ENCODE data around the gene SEPTIN8. TPM values are rescaled to one million over a fixed set of nuclear protein-coding genes. Genes with fewer than 3 reads are reported as not detected.

SEPTIN8 gene
- total and polyA plus RNA-seq, 2 of the 13 experiments (the other 11 are each of a cell fraction or from before 2014, with no cell fraction given): 41.4 to 49.9 TPM

DNA sequence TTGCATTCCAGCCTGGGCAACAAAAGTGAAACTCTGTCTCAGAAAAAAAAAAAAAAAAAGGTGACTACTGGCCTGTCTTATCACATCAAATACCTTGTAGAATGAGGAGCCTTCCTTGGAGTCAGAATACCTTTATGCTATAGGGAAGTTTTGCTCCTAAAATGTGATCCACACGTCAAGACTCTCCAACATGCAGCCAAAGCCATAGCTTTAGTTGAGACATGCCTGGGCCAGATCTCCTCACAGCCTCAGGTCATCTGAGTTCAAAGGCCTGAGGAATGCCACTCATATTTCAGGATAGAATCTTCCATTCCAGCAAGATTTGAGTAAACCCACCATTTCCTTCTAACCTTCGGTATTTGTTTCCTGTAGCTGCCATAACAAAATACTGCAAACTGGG, 22.4 kb upstream of the SEPTIN8 start:
- BruUV-seq (replicated peaks): no TSS peak
- peaks cover 37% of the 10 kb centered on the region for H3K4me1 ChIP-seq (ENCODE audit: insufficient read depth, low read length)
- DNase-seq (ENCODE audit: low spot score) (no peak), ATAC-seq (no peak), FAIRE-seq (no peak)
- H3K4me2 ChIP-seq (ENCODE audit: low read depth, low read length): no peak overlapping the region
- CTCF ChIA-PET (ENCODE audit: low intra/inter-chr PET ratio, low total read pairs): no interaction called here
- H3K27ac ChIP-seq (ENCODE audit: extremely low read length, insufficient read depth, low read length): no peak overlapping the region
- in situ Hi-C loops (cut with HindIII; ENCODE audit: extremely low pct_ligation_motif_present, low pct_unique_long_range_greater_than_20kb) (no loop called here), intact Hi-C loops (cut with micrococcal nuclease; ENCODE audit: unreplicated experiment) (no loop called here)
- H2AFZ ChIP-seq (ENCODE audit: low read length): no peak overlapping the region
- peaks cover 9% of the 10 kb centered on the region for H3K79me2 ChIP-seq (ENCODE audit: insufficient read depth, low read length)
- TF ChIP-seq ZNF33B (CRISPR knock-in tag; IDR thresholded peaks at IDR 0.05) (no peak), ZFP37 (CRISPR knock-in tag; IDR thresholded peaks at IDR 0.05; ENCODE audit: borderline replicate concordance) (no peak), JUNB (CRISPR knock-in tag; IDR thresholded peaks at IDR 0.05; ENCODE audit: borderline replicate concordance) (no peak), ZKSCAN5 (CRISPR knock-in tag; IDR thresholded peaks at IDR 0.05) (no peak), MTA3 (CRISPR knock-in tag; IDR thresholded peaks at IDR 0.05) (no peak), ZSCAN20 (CRISPR knock-in tag; IDR thresholded peaks at IDR 0.05; ENCODE audit: borderline replicate concordance) (no peak), NFE2L1 (CRISPR knock-in tag; IDR thresholded peaks at IDR 0.05; ENCODE audit: borderline replicate concordance) (no peak), FOXP1 (IDR thresholded peaks at IDR 0.05) (no peak), FOXP1 (CRISPR knock-in tag; IDR thresholded peaks at IDR 0.05) (no peak), RFXAP (CRISPR knock-in tag; IDR thresholded peaks at IDR 0.05; ENCODE audit: borderline replicate concordance) (no peak), HDAC2 (CRISPR knock-in tag; IDR thresholded peaks at IDR 0.05) (no peak), CEBPB (IDR thresholded peaks at IDR 0.05; ENCODE audit: borderline replicate concordance, low read depth, low read length) (no peak)
- TF ChIP-seq, protein P1, sequence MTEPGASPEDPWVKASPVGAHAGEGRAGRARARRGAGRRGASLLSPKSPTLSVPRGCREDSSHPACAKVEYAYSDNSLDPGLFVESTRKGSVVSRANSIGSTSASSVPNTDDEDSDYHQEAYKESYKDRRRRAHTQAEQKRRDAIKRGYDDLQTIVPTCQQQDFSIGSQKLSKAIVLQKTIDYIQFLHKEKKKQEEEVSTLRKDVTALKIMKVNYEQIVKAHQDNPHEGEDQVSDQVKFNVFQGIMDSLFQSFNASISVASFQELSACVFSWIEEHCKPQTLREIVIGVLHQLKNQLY (CRISPR knock-in tag; IDR thresholded peaks at IDR 0.05): no peak
- TF ChIP-seq, protein P2, sequence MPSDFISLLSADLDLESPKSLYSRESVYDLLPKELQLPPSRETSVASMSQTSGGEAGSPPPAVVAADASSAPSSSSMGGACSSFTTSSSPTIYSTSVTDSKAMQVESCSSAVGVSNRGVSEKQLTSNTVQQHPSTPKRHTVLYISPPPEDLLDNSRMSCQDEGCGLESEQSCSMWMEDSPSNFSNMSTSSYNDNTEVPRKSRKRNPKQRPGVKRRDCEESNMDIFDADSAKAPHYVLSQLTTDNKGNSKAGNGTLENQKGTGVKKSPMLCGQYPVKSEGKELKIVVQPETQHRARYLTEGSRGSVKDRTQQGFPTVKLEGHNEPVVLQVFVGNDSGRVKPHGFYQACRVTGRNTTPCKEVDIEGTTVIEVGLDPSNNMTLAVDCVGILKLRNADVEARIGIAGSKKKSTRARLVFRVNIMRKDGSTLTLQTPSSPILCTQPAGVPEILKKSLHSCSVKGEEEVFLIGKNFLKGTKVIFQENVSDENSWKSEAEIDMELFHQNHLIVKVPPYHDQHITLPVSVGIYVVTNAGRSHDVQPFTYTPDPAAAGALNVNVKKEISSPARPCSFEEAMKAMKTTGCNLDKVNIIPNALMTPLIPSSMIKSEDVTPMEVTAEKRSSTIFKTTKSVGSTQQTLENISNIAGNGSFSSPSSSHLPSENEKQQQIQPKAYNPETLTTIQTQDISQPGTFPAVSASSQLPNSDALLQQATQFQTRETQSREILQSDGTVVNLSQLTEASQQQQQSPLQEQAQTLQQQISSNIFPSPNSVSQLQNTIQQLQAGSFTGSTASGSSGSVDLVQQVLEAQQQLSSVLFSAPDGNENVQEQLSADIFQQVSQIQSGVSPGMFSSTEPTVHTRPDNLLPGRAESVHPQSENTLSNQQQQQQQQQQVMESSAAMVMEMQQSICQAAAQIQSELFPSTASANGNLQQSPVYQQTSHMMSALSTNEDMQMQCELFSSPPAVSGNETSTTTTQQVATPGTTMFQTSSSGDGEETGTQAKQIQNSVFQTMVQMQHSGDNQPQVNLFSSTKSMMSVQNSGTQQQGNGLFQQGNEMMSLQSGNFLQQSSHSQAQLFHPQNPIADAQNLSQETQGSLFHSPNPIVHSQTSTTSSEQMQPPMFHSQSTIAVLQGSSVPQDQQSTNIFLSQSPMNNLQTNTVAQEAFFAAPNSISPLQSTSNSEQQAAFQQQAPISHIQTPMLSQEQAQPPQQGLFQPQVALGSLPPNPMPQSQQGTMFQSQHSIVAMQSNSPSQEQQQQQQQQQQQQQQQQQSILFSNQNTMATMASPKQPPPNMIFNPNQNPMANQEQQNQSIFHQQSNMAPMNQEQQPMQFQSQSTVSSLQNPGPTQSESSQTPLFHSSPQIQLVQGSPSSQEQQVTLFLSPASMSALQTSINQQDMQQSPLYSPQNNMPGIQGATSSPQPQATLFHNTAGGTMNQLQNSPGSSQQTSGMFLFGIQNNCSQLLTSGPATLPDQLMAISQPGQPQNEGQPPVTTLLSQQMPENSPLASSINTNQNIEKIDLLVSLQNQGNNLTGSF (CRISPR knock-in tag; IDR thresholded peaks at IDR 0.05): no peak
- TF ChIP-seq, protein P3, sequence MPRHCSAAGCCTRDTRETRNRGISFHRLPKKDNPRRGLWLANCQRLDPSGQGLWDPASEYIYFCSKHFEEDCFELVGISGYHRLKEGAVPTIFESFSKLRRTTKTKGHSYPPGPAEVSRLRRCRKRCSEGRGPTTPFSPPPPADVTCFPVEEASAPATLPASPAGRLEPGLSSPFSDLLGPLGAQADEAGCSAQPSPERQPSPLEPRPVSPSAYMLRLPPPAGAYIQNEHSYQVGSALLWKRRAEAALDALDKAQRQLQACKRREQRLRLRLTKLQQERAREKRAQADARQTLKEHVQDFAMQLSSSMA (CRISPR knock-in tag; IDR thresholded peaks at IDR 0.05): no peak
- 93% methylated on average over 2 of the region's 2 CpGs for WGBS (ENCODE audit: low lambda C conversion rate)
- H3K4me3 ChIP-seq (replicated peaks in 1 of 3; ENCODE audit: insufficient read depth in 1 of 3, low read depth in 2 of 3, low read length in 3 of 3): no peak overlapping the region
- POLR2A ChIA-PET: interaction anchor here (1.5 kb wide), 1 partner anchor 8 kb away, joined by 8 read pairs; no protein-coding TSS in a partner anchor
- H3K9ac ChIP-seq (ENCODE audit: insufficient read depth, low read depth, low read length): no peak overlapping the region
- no peaks in the 10 kb centered on the region for H4K20me1 ChIP-seq (ENCODE audit: insufficient read depth, low read length)
- H3K27me3 ChIP-seq (ENCODE audit: control insufficient read depth in 1 of 2, insufficient read depth in 2 of 2, low read length in 2 of 2): no peaks in the 10 kb centered on the region
- H3K9me3 ChIP-seq (ENCODE audit: low read length): no peaks in the 10 kb centered on the region
- H3K36me3 ChIP-seq (replicated peaks in 1 of 2; ENCODE audit: control insufficient read depth in 1 of 2, insufficient read depth in 2 of 2, low read length in 2 of 2): peaks cover 0 to 2% of the 10 kb centered on the region in 2 experiments; a peak in 1 of 5 replicates

Measured in HepG2 (cell line).